NCI-H128 (cell line): ENCODE data around the gene MYORG.

Experiments
- DNase-seq: peaks from one replicate; lab custom pipeline; 2025; ENCODE audit not compliant: unreplicated experiment; lab: John Stamatoyannopoulos, UW

Gene MYORG

GRCh38 chr9:34334916-34335315 lies 41.8 kb downstream of the MYORG start:
- DNase-seq, result no peak

- no peak for DNase-seq
These were observed 42.3 kb downstream of the MYORG start for GRCh38 chr9:34334337-34334824.

- DNase-seq, result no peak
These were observed 42.9 kb downstream of the MYORG start for GRCh38 chr9:34333836-34334235.

GRCh38 chr9:34332076-34332964 lies 44.4 kb downstream of the MYORG start:
- peak; percentile 12 for DNase-seq

- DNase-seq, result no peak
These were observed 45.5 kb downstream of the MYORG start for GRCh38 chr9:34331196-34331595.

GRCh38 chr9:34328987-34329832 lies 47.5 kb downstream of the MYORG start, which contains the start of the genes KIF24 and NUDT2:
Gene KIF24 (minus strand): TSS chr9:34329268. CDS start chr9:34311346, 17,922 bp downstream.
Gene NUDT2 (plus strand): TSS chr9:34329569. CDS start chr9:34339040, 9,471 bp downstream.
- DNase-seq, result peak; percentile 100

GRCh38 chr9:34328500-34328986 lies 48.2 kb downstream of the MYORG start:
- no peak for DNase-seq

- no peak for DNase-seq
These were observed 50.0 kb downstream of the MYORG start for GRCh38 chr9:34326690-34327089.

- no peak for DNase-seq
These were observed 53.7 kb downstream of the MYORG start for GRCh38 chr9:34322899-34323591.

GRCh38 chr9:34321451-34321850 lies 55.2 kb downstream of the MYORG start:
- DNase-seq, result no peak

GRCh38 chr9:34318163-34318790 lies 58.4 kb downstream of the MYORG start:
- no peak for DNase-seq

- no peak for DNase-seq
These were observed 59.3 kb downstream of the MYORG start for GRCh38 chr9:34317436-34317835.
